Activated T-cell treated with anti-CD3 and anti-CD28 coated beads, Interleukin-2, amount 50 U/mL, for 4 hours (primary cell): ENCODE results near the gene NKAIN2. TPM values are rescaled to one million over a fixed set of nuclear protein-coding genes. Genes with fewer than 3 reads are reported as not detected.

Experiments
- ATAC-seq, 2 donors: fragments of 200-7000 bp; cut with Tn5 transposase; one replicate each; pipeline ENCODE4 v1.10.0; 2021
- DNase-seq: peaks from one replicate; pipeline ENCODE4 v3.0.0-alpha.2; 2020
- H3K27me3 Mint-ChIP-seq: one replicate; pipeline ENCODE4 v1.8.0; 2021; ENCODE audit warnings: low read depth, mixed read lengths
- H3K36me3 Mint-ChIP-seq: one replicate; pipeline ENCODE4 v1.8.0; 2022; ENCODE audit warnings: mixed read lengths; ENCODE audit not compliant: insufficient read depth
- H3K4me1 Mint-ChIP-seq: one replicate; pipeline ENCODE4 v1.8.0; 2021; ENCODE audit warnings: low read depth, mixed read lengths
- H3K4me3 Mint-ChIP-seq: one replicate; pipeline ENCODE4 v1.8.0; 2021; ENCODE audit warnings: mild to moderate bottlenecking, moderate library complexity, mixed read lengths
- H3K9me3 Mint-ChIP-seq: one replicate; pipeline ENCODE4 v1.8.0; 2021; ENCODE audit warnings: mixed read lengths
- total RNA-seq, 3 donors: library from RNA; stranded (reverse); gene quantifications; one replicate each; pipeline ENCODE4 v1.2.1, GENCODE V29; 2021

The NKAIN2 gene
- total RNA-seq, 3 donors from 2014 or later, result not detected

- H3K4me3 Mint-ChIP-seq, result no peak overlapping the region
- no peaks in the 10 kb centered on the region for H3K4me1 Mint-ChIP-seq
- ATAC-seq (no peak), DNase-seq (no peak)
- H3K27me3 Mint-ChIP-seq, result no peaks in the 10 kb centered on the region
- H3K36me3 Mint-ChIP-seq, result no peaks in the 10 kb centered on the region
- H3K9me3 Mint-ChIP-seq, result peaks cover 7% of the 10 kb centered on the region
Measured at GRCh38 chr6:124066946-124067552, 263.4 kb downstream of the NKAIN2 start.

- DNase-seq, result no peak
- H3K9me3 Mint-ChIP-seq, result peaks cover 7% of the 10 kb centered on the region
- H3K36me3 Mint-ChIP-seq, result no peaks in the 10 kb centered on the region
- no peaks in the 10 kb centered on the region for H3K4me1 Mint-ChIP-seq
- no peak for ATAC-seq
- H3K27me3 Mint-ChIP-seq, result no peaks in the 10 kb centered on the region
- H3K4me3 Mint-ChIP-seq, result no peak overlapping the region
Measured at GRCh38 chr6:124069230-124069950, 265.7 kb downstream of the NKAIN2 start.

GRCh38 chr6:124073021-124073420 is 269.4 kb downstream of the NKAIN2 start:
- peaks cover 7% of the 10 kb centered on the region for H3K9me3 Mint-ChIP-seq
- no peaks in the 10 kb centered on the region for H3K4me1 Mint-ChIP-seq
- H3K27me3 Mint-ChIP-seq, result no peaks in the 10 kb centered on the region
- H3K4me3 Mint-ChIP-seq, result no peak overlapping the region
- DNase-seq, result no peak
- no peaks in the 10 kb centered on the region for H3K36me3 Mint-ChIP-seq
- ATAC-seq, result no peak

- ATAC-seq, result no peak
Measured at GRCh38 chr6:124073820-124074587, 270.3 kb downstream of the NKAIN2 start.

GRCh38 chr6:124074606-124075005 is 270.9 kb downstream of the NKAIN2 start:
- no peak overlapping the region for H3K4me3 Mint-ChIP-seq
- DNase-seq (no peak), ATAC-seq (no peak)
- H3K4me1 Mint-ChIP-seq, result no peaks in the 10 kb centered on the region
- peaks cover 7% of the 10 kb centered on the region for H3K9me3 Mint-ChIP-seq
- no peaks in the 10 kb centered on the region for H3K27me3 Mint-ChIP-seq
- no peaks in the 10 kb centered on the region for H3K36me3 Mint-ChIP-seq

More at GRCh38 chr6:124073820-124074587, 270.3 kb downstream of the NKAIN2 start:
- Mint-ChIP-seq H3K36me3 (no peaks in the 10 kb centered on the region), H3K4me1 (no peaks in the 10 kb centered on the region), H3K4me3 (no peak overlapping the region), H3K27me3 (no peaks in the 10 kb centered on the region), H3K9me3 (peaks cover 7% of the 10 kb centered on the region)
- no peak for DNase-seq

- ATAC-seq (no peak), DNase-seq (no peak)
- Mint-ChIP-seq H3K9me3 (no peaks in the 10 kb centered on the region), H3K27me3 (no peaks in the 10 kb centered on the region), H3K36me3 (no peaks in the 10 kb centered on the region), H3K4me3 (no peak overlapping the region), H3K4me1 (no peaks in the 10 kb centered on the region)
Measured at GRCh38 chr6:124076336-124077048, 272.8 kb downstream of the NKAIN2 start.

- no peaks in the 10 kb centered on the region for H3K9me3 Mint-ChIP-seq
- H3K27me3 Mint-ChIP-seq, result no peaks in the 10 kb centered on the region
- no peak overlapping the region for H3K4me3 Mint-ChIP-seq
Measured at GRCh38 chr6:124078169-124078568, 274.5 kb downstream of the NKAIN2 start.

GRCh38 chr6:124080483-124080882 is 276.8 kb downstream of the NKAIN2 start:
- DNase-seq, result no peak
- Mint-ChIP-seq H3K4me3 (no peak overlapping the region), H3K27me3 (no peaks in the 10 kb centered on the region), H3K9me3 (no peaks in the 10 kb centered on the region), H3K36me3 (no peaks in the 10 kb centered on the region), H3K4me1 (no peaks in the 10 kb centered on the region)
- ATAC-seq, result no peak

More at GRCh38 chr6:124078169-124078568, 274.5 kb downstream of the NKAIN2 start:
- no peaks in the 10 kb centered on the region for H3K36me3 Mint-ChIP-seq
- no peak for DNase-seq
- no peak for ATAC-seq
- no peaks in the 10 kb centered on the region for H3K4me1 Mint-ChIP-seq

- H3K36me3 Mint-ChIP-seq, result no peaks in the 10 kb centered on the region
- no peak overlapping the region for H3K4me3 Mint-ChIP-seq
- ATAC-seq (no peak), DNase-seq (no peak)
- peaks cover 4% of the 10 kb centered on the region for H3K9me3 Mint-ChIP-seq
- H3K27me3 Mint-ChIP-seq, result no peaks in the 10 kb centered on the region
- H3K4me1 Mint-ChIP-seq, result no peaks in the 10 kb centered on the region
Measured at GRCh38 chr6:124090491-124090890, 286.8 kb downstream of the NKAIN2 start.

GRCh38 chr6:124099520-124099919 is 295.9 kb downstream of the NKAIN2 start:
- DNase-seq (no peak), ATAC-seq (no peak)
- no peak overlapping the region for H3K4me3 Mint-ChIP-seq
- no peaks in the 10 kb centered on the region for H3K9me3 Mint-ChIP-seq
- H3K36me3 Mint-ChIP-seq, result no peaks in the 10 kb centered on the region
- no peaks in the 10 kb centered on the region for H3K27me3 Mint-ChIP-seq
- no peaks in the 10 kb centered on the region for H3K4me1 Mint-ChIP-seq

- H3K4me1 Mint-ChIP-seq, result no peaks in the 10 kb centered on the region
- H3K36me3 Mint-ChIP-seq, result no peaks in the 10 kb centered on the region
- H3K27me3 Mint-ChIP-seq, result no peaks in the 10 kb centered on the region
- ATAC-seq (no peak), DNase-seq (no peak)
- peaks cover 17% of the 10 kb centered on the region for H3K9me3 Mint-ChIP-seq
- no peak overlapping the region for H3K4me3 Mint-ChIP-seq
Measured at GRCh38 chr6:124110514-124110913, 306.8 kb downstream of the NKAIN2 start.

- Mint-ChIP-seq H3K36me3 (no peaks in the 10 kb centered on the region), H3K9me3 (no peaks in the 10 kb centered on the region), H3K4me1 (no peaks in the 10 kb centered on the region), H3K27me3 (no peaks in the 10 kb centered on the region), H3K4me3 (no peak overlapping the region)
- ATAC-seq (no peak), DNase-seq (no peak)
Measured at GRCh38 chr6:124119596-124119995, 315.9 kb downstream of the NKAIN2 start.

GRCh38 chr6:124123617-124124209 is 320.0 kb downstream of the NKAIN2 start:
- Mint-ChIP-seq H3K27me3 (no peaks in the 10 kb centered on the region), H3K4me3 (no peak overlapping the region), H3K9me3 (peaks cover 10% of the 10 kb centered on the region), H3K4me1 (no peaks in the 10 kb centered on the region), H3K36me3 (no peaks in the 10 kb centered on the region)
- DNase-seq (no peak), ATAC-seq (no peak)

GRCh38 chr6:124131259-124131658 is 327.6 kb downstream of the NKAIN2 start:
- DNase-seq (no peak), ATAC-seq (no peak)
- Mint-ChIP-seq H3K4me1 (no peaks in the 10 kb centered on the region), H3K4me3 (no peak overlapping the region), H3K27me3 (no peaks in the 10 kb centered on the region), H3K36me3 (no peaks in the 10 kb centered on the region), H3K9me3 (peaks cover 15% of the 10 kb centered on the region)
